WTC11 (cell line): ENCODE results near the gene UNC119B. TPM values are rescaled to one million over a fixed set of nuclear protein-coding genes. Genes with fewer than 3 reads are reported as not detected.

Experiments used
- ATAC-seq: fragments of 200-7000 bp; cut with Tn5 transposase; 2 replicates; pipeline ENCODE4 v1.10.0; 2021; ENCODE audit warnings: mild to moderate bottlenecking, moderate library complexity
- CTCF ChIA-PET: fragments of 300-600 bp; sonication (Branson Sonifier 250); formaldehyde crosslinking; loops from one replicate; lab custom pipeline; 2021; ENCODE audit warnings: antibody characterized with exemption; lab: Charles Lee
- POLR2A ChIA-PET: fragments of 350-600 bp; sonication (Branson Sonifier 250); formaldehyde crosslinking; loops from one replicate; lab custom pipeline; 2021; ENCODE audit warnings: antibody characterized with exemption; lab: Charles Lee
- DNase-seq: peaks from one replicate; pipeline ENCODE4 v3.0.0; 2021; ENCODE audit warnings: low spot score
- H3K27ac Mint-ChIP-seq: 2 replicates; pipeline ENCODE4 v1.8.0; 2021; ENCODE audit warnings: mixed read lengths
- H3K27me3 Mint-ChIP-seq: 2 replicates; pipeline ENCODE4 v1.8.0; 2021; ENCODE audit warnings: low read depth, mild to moderate bottlenecking, moderate library complexity, mixed read lengths
- H3K36me3 Mint-ChIP-seq: 2 replicates; pipeline ENCODE4 v1.8.0; 2021; ENCODE audit warnings: mixed read lengths
- H3K4me1 Mint-ChIP-seq: 2 replicates; pipeline ENCODE4 v1.8.0; 2022; ENCODE audit warnings: mixed read lengths
- H3K4me3 Mint-ChIP-seq: 2 replicates; pipeline ENCODE4 v1.8.0; 2021; ENCODE audit warnings: mild to moderate bottlenecking, moderate library complexity, mixed read lengths
- H3K9me3 Mint-ChIP-seq: 2 replicates; pipeline ENCODE4 v1.8.0; 2021; ENCODE audit warnings: mixed read lengths
- ARID4B ChIP-seq: sonication (generic); formaldehyde crosslinking; IDR thresholded peaks from 2 replicates; pipeline ENCODE4 v1.8.0; 2023; ENCODE audit warnings: missing genetic modification reagents, mild to moderate bottlenecking, borderline replicate concordance
- ATF2 ChIP-seq: sonication (generic); formaldehyde crosslinking; IDR thresholded peaks from 2 replicates; pipeline ENCODE4 v1.8.1; 2022; ENCODE audit warnings: low read depth, missing genetic modification reagents, borderline replicate concordance
- ESRRA ChIP-seq: sonication (generic); formaldehyde crosslinking; IDR thresholded peaks from 2 replicates; pipeline ENCODE4 v1.8.1; 2022; ENCODE audit warnings: mild to moderate bottlenecking, missing genetic modification reagents, borderline replicate concordance
- ETV6 ChIP-seq: sonication (generic); formaldehyde crosslinking; IDR thresholded peaks from 2 replicates; pipeline ENCODE4 v1.8.1; 2022; ENCODE audit warnings: mild to moderate bottlenecking, missing genetic modification reagents
- FOXJ3 ChIP-seq: sonication (generic); formaldehyde crosslinking; IDR thresholded peaks from 2 replicates; pipeline ENCODE4 v1.9.0; 2021; ENCODE audit warnings: missing genetic modification reagents, mild to moderate bottlenecking, borderline replicate concordance
- FOXK1 ChIP-seq: sonication (generic); formaldehyde crosslinking; IDR thresholded peaks from 2 replicates; pipeline ENCODE4 v1.8.0; 2022; ENCODE audit warnings: mild to moderate bottlenecking, moderate library complexity, missing genetic modification reagents
- FOXP4 ChIP-seq: sonication (generic); formaldehyde crosslinking; IDR thresholded peaks from 2 replicates; pipeline ENCODE4 v1.8.0; 2022; ENCODE audit warnings: mild to moderate bottlenecking, missing genetic modification reagents
- GRHL2 ChIP-seq: fragments of 250-450 bp; sonication (Bioruptor Pico); IDR thresholded peaks from 2 replicates; pipeline ENCODE4 v1.8.0; 2022; ENCODE audit warnings: mild to moderate bottlenecking, moderate library complexity; ENCODE audit not compliant: insufficient replicate concordance, severe bottlenecking
- GTF2I ChIP-seq: fragments of 250-450 bp; sonication (Bioruptor Pico); conservative IDR thresholded peaks from 2 replicates; pipeline ENCODE4 v1.4.0; 2021; ENCODE audit warnings: mild to moderate bottlenecking
- JAZF1 ChIP-seq: fragments of 250-450 bp; sonication (Bioruptor Pico); IDR thresholded peaks from 2 replicates; pipeline ENCODE4 v1.9.0; 2021; ENCODE audit warnings: moderate library complexity, mild to moderate bottlenecking, inconsistent platforms
- MLX ChIP-seq: sonication (generic); formaldehyde crosslinking; IDR thresholded peaks from 2 replicates; pipeline ENCODE4 v1.8.1; 2023; ENCODE audit warnings: mild to moderate bottlenecking, missing genetic modification reagents, moderate library complexity
- NFYB ChIP-seq: sonication (generic); formaldehyde crosslinking; conservative IDR thresholded peaks from 2 replicates; pipeline ENCODE4 v1.8.0; 2022; ENCODE audit warnings: low read depth, missing genetic modification reagents
- OVOL2 ChIP-seq: fragments of 250-450 bp; sonication (Bioruptor Pico); IDR thresholded peaks from 2 replicates; pipeline ENCODE4 v1.9.0; 2021; ENCODE audit warnings: mild to moderate bottlenecking, borderline replicate concordance
- PRRX2 ChIP-seq: fragments of 250-450 bp; sonication (Bioruptor Pico); IDR thresholded peaks from 2 replicates; pipeline ENCODE4 v1.8.0; 2021; ENCODE audit warnings: mild to moderate bottlenecking
- RELA ChIP-seq: sonication (generic); formaldehyde crosslinking; IDR thresholded peaks from 2 replicates; pipeline ENCODE4 v1.8.1; 2022; ENCODE audit warnings: missing genetic modification reagents, mild to moderate bottlenecking, borderline replicate concordance
- SP1 ChIP-seq: sonication (generic); formaldehyde crosslinking; conservative IDR thresholded peaks from 2 replicates; pipeline ENCODE4 v1.8.1; 2022; ENCODE audit warnings: missing genetic modification reagents
- USF2 ChIP-seq: sonication (generic); formaldehyde crosslinking; IDR thresholded peaks from 2 replicates; pipeline ENCODE4 v1.8.1; 2023; ENCODE audit warnings: mild to moderate bottlenecking, missing genetic modification reagents, moderate library complexity
- ZBTB43 ChIP-seq: sonication (generic); formaldehyde crosslinking; IDR thresholded peaks from 2 replicates; pipeline ENCODE4 v1.8.1; 2023; ENCODE audit warnings: mild to moderate bottlenecking, missing genetic modification reagents
- ZNF281 ChIP-seq: sonication (generic); formaldehyde crosslinking; IDR thresholded peaks from 2 replicates; pipeline ENCODE4 v1.8.0; 2023; ENCODE audit warnings: mild to moderate bottlenecking, missing genetic modification reagents
- ZNF317 ChIP-seq: sonication (generic); formaldehyde crosslinking; IDR thresholded peaks from 2 replicates; pipeline ENCODE4 v1.8.1; 2023; ENCODE audit warnings: low read depth, mild to moderate bottlenecking, moderate library complexity, missing genetic modification reagents, borderline replicate concordance
- total RNA-seq: library from RNA; stranded (reverse); gene quantifications from 3 replicates; pipeline ENCODE4 v1.2.3, GENCODE V29; 2021

UNC119B gene
- total RNA-seq, 1 experiment from 2014 or later: 53.3 TPM

GRCh38 chr12:120757226-120757742 is 47.0 kb downstream of the UNC119B start:
- Mint-ChIP-seq H3K36me3 (peaks cover 12% of the 10 kb centered on the region), H3K9me3 (peaks cover 17% of the 10 kb centered on the region), H3K4me3 (no peak overlapping the region), H3K27ac (no peak overlapping the region), H3K27me3 (no peaks in the 10 kb centered on the region), H3K4me1 (peaks cover 18% of the 10 kb centered on the region)
- TF ChIP-seq GRHL2 (CRISPR knock-in tag): no peak
- TF ChIP-seq USF2 (CRISPR knock-in tag): no peak
- no peak for TF ChIP-seq ARID4B (CRISPR knock-in tag)
- TF ChIP-seq NFYB (CRISPR knock-in tag): no peak
- TF ChIP-seq MLX: no peak
- no peak for TF ChIP-seq ETV6
- no peak for TF ChIP-seq RELA (CRISPR knock-in tag)
- TF ChIP-seq ESRRA (CRISPR knock-in tag): no peak
- TF ChIP-seq FOXJ3 (CRISPR knock-in tag): no peak
- no peak for TF ChIP-seq ZBTB43
- TF ChIP-seq PRRX2 (CRISPR knock-in tag): no peak
- no peak for TF ChIP-seq SP1 (CRISPR knock-in tag)
- TF ChIP-seq ZNF317: no peak
- TF ChIP-seq GTF2I: no peak
- ATAC-seq (no peak), DNase-seq (no peak)
- ChIA-PET CTCF (interaction anchor here (2.8 kb wide), 1 partner anchor 19 kb away, joined by 7 read pairs; no protein-coding TSS in a partner anchor), POLR2A (no interaction called here)

- no peak for ATAC-seq
- ChIA-PET CTCF (interaction anchor here (0.6 to 2.8 kb wide), 2 partner anchors 20 to 62 kb away, joined by 3 to 7 read pairs; no protein-coding TSS in a partner anchor), POLR2A (no interaction called here)
- no peak overlapping the region for H3K27ac Mint-ChIP-seq
- H3K9me3 Mint-ChIP-seq: peaks cover 17% of the 10 kb centered on the region
- H3K27me3 Mint-ChIP-seq: no peaks in the 10 kb centered on the region
- H3K36me3 Mint-ChIP-seq: peaks cover 12% of the 10 kb centered on the region
- H3K4me1 Mint-ChIP-seq: peaks cover 18% of the 10 kb centered on the region
- H3K4me3 Mint-ChIP-seq: no peak overlapping the region
- DNase-seq: no peak
- TF ChIP-seq FOXK1 (no peak), ZBTB43 (no peak), NFYB (CRISPR knock-in tag) (no peak), OVOL2 (CRISPR knock-in tag) (no peak), FOXP4 (CRISPR knock-in tag) (no peak), FOXJ3 (CRISPR knock-in tag) (no peak), ATF2 (CRISPR knock-in tag) (no peak), JAZF1 (CRISPR knock-in tag) (no peak), ZNF281 (CRISPR knock-in tag) (no peak)
Measured at GRCh38 chr12:120757949-120758348, 47.7 kb downstream of the UNC119B start.
